HEK293 (cell line): ENCODE measurements around the gene PAQR7.

Experiments used
- CTCF ChIA-PET: fragments of 350-600 bp; formaldehyde crosslinking; extraction: SDS; loops from one replicate; lab custom pipeline; 2021; ENCODE audit warnings: antibody characterized with exemption; lab: Yijun Ruan, JAX
- POLR2A ChIA-PET: fragments of 300-600 bp; formaldehyde crosslinking; extraction: SDS; loops from one replicate; lab custom pipeline; 2020; ENCODE audit warnings: antibody characterized with exemption, inconsistent platforms; lab: Yijun Ruan, JAX
- H3K27ac ChIP-seq: fragments of 200-500 bp; sonication (Bioruptor generic); 2 replicates; pipeline ENCODE4 v1.5.1; 2014; ENCODE audit warnings: low read depth, low read length, control low read depth, inconsistent platforms; ENCODE audit errors: extremely low read depth
- H3K36me3 ChIP-seq, 2 experiments: fragments of 200-500 bp in 1 of 2; sonication (Bioruptor generic) in 1 of 2; 1 replicate in 1 of 2; 2 replicates in 1 of 2; pipeline ENCODE4 v1.5.1; 2014 to 2017; ENCODE audit warnings: inconsistent platforms in 2 of 2, low read length in 2 of 2; ENCODE audit not compliant: control insufficient read depth in 2 of 2, insufficient read depth in 1 of 2
- H3K4me1 ChIP-seq: fragments of 200-500 bp; sonication (Bioruptor generic); 2 replicates; pipeline ENCODE4 v1.5.1; 2014; ENCODE audit warnings: mild to moderate bottlenecking, low read length, inconsistent platforms; ENCODE audit not compliant: control insufficient read depth, insufficient read depth
- H3K4me3 ChIP-seq: 2 replicates; pipeline ENCODE4 v1.5.1; 2011; ENCODE audit warnings: low read depth, mild to moderate bottlenecking, control low read depth, low read length, moderate library complexity
- H3K9me3 ChIP-seq: fragments of 200-500 bp; sonication (Bioruptor generic); 2 replicates; pipeline ENCODE4 v1.5.1; 2014; ENCODE audit warnings: low read depth, low read length, inconsistent platforms; ENCODE audit not compliant: control insufficient read depth, insufficient read depth
- BCL11A ChIP-seq: fragments of 450-650 bp; formaldehyde crosslinking; IDR thresholded peaks from 2 replicates; pipeline ENCODE4 v1.5.1; 2016; ENCODE audit warnings: low read depth, missing biosample characterization, missing genetic modification characterization
- EGR2 ChIP-seq: fragments of 450-650 bp; formaldehyde crosslinking; IDR thresholded peaks from 2 replicates; pipeline ENCODE4 v1.5.1; 2016; ENCODE audit warnings: low read depth, missing biosample characterization, missing genetic modification characterization
- IKZF3 ChIP-seq: fragments of 450-650 bp; IDR thresholded peaks from 2 replicates; pipeline ENCODE4 v1.5.0; 2018; ENCODE audit warnings: missing biosample characterization, mild to moderate bottlenecking, missing genetic modification characterization, moderate library complexity
- KLF1 ChIP-seq: fragments of 450-650 bp; formaldehyde crosslinking; IDR thresholded peaks from 2 replicates; pipeline ENCODE4 v1.5.1; 2016; ENCODE audit warnings: missing biosample characterization, missing genetic modification characterization
- KLF9 ChIP-seq: fragments of 450-650 bp; formaldehyde crosslinking; IDR thresholded peaks from 2 replicates; pipeline ENCODE4 v1.5.1; 2016; ENCODE audit warnings: missing biosample characterization, missing genetic modification characterization, low read depth
- MEIS1 ChIP-seq: sonication (generic); formaldehyde crosslinking; IDR thresholded peaks from 2 replicates; pipeline ENCODE4 v1.8.1; 2022; ENCODE audit warnings: missing genetic modification reagents, mild to moderate bottlenecking, borderline replicate concordance
- MZF1 ChIP-seq: fragments of 450-650 bp; formaldehyde crosslinking; IDR thresholded peaks from 2 replicates; pipeline ENCODE4 v1.5.1; 2017; ENCODE audit warnings: missing biosample characterization, missing genetic modification characterization, borderline replicate concordance
- TRIM28 ChIP-seq: IDR thresholded peaks from 2 replicates; pipeline ENCODE4 v1.6.1; 2011; ENCODE audit warnings: low read length, control low read depth, borderline replicate concordance
- ZBTB1 ChIP-seq: fragments of 450-650 bp; formaldehyde crosslinking; IDR thresholded peaks from 2 replicates; pipeline ENCODE4 v1.5.1; 2016; ENCODE audit warnings: missing biosample characterization, missing genetic modification characterization
- ZNF133 ChIP-seq: fragments of 450-650 bp; formaldehyde crosslinking; IDR thresholded peaks from 2 replicates; pipeline ENCODE4 v1.5.1; 2016; ENCODE audit warnings: missing biosample characterization, missing genetic modification characterization
- ZNF146 ChIP-seq: fragments of 450-650 bp; formaldehyde crosslinking; IDR thresholded peaks from 2 replicates; pipeline ENCODE4 v1.5.1; 2016; ENCODE audit warnings: missing biosample characterization, missing genetic modification characterization
- ZNF239 ChIP-seq: fragments of 450-650 bp; formaldehyde crosslinking; IDR thresholded peaks from 2 replicates; pipeline ENCODE4 v1.5.1; 2016; ENCODE audit warnings: missing biosample characterization, missing genetic modification characterization
- ZNF335 ChIP-seq: fragments of 450-650 bp; formaldehyde crosslinking; conservative IDR thresholded peaks from 2 replicates; pipeline ENCODE4 v1.5.1; 2016; ENCODE audit warnings: missing biosample characterization, missing genetic modification characterization
- ZNF600 ChIP-seq: fragments of 450-650 bp; formaldehyde crosslinking; IDR thresholded peaks from 2 replicates; pipeline ENCODE4 v1.5.1; 2016; ENCODE audit warnings: missing biosample characterization, missing genetic modification characterization
- ZNF664 ChIP-seq: fragments of 450-650 bp; formaldehyde crosslinking; IDR thresholded peaks from 2 replicates; pipeline ENCODE4 v1.5.1; 2016; ENCODE audit warnings: missing biosample characterization, missing genetic modification characterization
- ZNF707 ChIP-seq: fragments of 450-650 bp; formaldehyde crosslinking; IDR thresholded peaks from 2 replicates; pipeline ENCODE4 v1.5.1; 2016; ENCODE audit warnings: missing biosample characterization, missing genetic modification characterization
- ZNF791 ChIP-seq: fragments of 450-650 bp; formaldehyde crosslinking; IDR thresholded peaks from 2 replicates; pipeline ENCODE4 v1.5.1; 2016; ENCODE audit warnings: missing biosample characterization, missing genetic modification characterization
- TF ChIP-seq, protein P1 (sequence below): fragments of 450-650 bp; formaldehyde crosslinking; IDR thresholded peaks from 2 replicates; pipeline ENCODE4 v1.5.1; 2016; ENCODE audit warnings: missing biosample characterization, missing genetic modification characterization
- TF ChIP-seq, protein P2 (sequence below): fragments of 450-650 bp; formaldehyde crosslinking; IDR thresholded peaks from 2 replicates; pipeline ENCODE4 v1.5.1; 2016; ENCODE audit warnings: missing biosample characterization, missing genetic modification characterization
- TF ChIP-seq, protein P3 (sequence below): fragments of 450-650 bp; formaldehyde crosslinking; IDR thresholded peaks from 2 replicates; pipeline ENCODE4 v1.5.1; 2016; ENCODE audit warnings: missing biosample characterization, missing genetic modification characterization
- TF ChIP-seq, protein P4 (sequence below): fragments of 450-650 bp; formaldehyde crosslinking; IDR thresholded peaks from 2 replicates; pipeline ENCODE4 v1.5.1; 2016; ENCODE audit warnings: missing biosample characterization, missing genetic modification characterization

PAQR7 gene

DNA sequence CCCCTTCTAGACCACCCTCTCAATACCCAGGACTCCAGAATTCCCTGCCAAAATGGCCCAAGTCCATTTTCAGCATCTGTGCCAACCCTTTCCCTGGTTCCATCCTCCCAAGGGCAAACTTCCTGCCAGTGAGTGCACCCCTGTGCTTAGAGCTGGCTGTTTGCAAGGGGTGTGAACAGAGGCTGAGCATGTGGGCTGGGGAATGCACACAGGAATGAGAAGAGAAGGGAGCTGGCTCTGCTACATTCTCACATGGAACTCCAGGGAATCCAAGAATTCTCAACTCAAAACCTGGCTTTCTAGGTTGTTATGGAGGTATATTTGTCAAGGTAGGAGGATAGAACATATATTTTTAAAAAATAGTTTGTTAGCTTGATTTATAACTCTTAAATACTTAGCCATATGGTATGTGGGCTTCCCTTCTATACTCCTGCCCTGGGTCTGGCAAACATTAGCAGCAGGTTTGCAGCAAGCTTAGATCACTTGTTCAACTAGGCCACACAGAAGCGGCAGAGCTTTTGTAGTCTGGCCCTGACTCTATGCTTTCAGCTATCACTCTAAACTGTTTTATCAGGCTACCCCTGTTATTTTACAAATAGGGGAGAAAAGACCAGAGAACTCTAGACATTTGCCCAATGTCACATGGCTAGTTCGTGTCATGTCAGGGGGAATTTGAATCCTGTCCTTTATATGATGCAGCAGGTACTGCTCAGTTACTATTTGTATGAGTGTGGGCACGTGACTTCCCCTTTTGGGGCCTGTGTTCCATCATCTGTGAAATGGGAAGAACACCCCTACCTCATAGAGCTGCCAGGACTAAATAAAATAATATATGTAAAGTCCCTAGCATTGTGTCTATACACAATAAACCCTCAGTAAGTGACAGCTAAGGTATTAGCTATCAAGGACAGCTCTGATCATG lies 38.8 kb upstream of the PAQR7 start:
- TF ChIP-seq EGR2 (no peak), MEIS1 (CRISPR knock-in tag) (no peak), ZNF239 (tag by site-specific recombination) (no peak), ZBTB1 (no peak), ZNF335 (no peak), KLF1 (tag by site-specific recombination) (no peak), ZNF146 (tag by site-specific recombination) (no peak), ZNF600 (tag by site-specific recombination) (no peak), ZNF133 (tag by site-specific recombination) (no peak), ZNF707 (no peak), MZF1 (no peak), BCL11A (no peak), TRIM28 (no peak), ZNF791 (tag by site-specific recombination) (no peak), IKZF3 (no peak), KLF9 (tag by site-specific recombination) (no peak)
- TF ChIP-seq, protein P1, sequence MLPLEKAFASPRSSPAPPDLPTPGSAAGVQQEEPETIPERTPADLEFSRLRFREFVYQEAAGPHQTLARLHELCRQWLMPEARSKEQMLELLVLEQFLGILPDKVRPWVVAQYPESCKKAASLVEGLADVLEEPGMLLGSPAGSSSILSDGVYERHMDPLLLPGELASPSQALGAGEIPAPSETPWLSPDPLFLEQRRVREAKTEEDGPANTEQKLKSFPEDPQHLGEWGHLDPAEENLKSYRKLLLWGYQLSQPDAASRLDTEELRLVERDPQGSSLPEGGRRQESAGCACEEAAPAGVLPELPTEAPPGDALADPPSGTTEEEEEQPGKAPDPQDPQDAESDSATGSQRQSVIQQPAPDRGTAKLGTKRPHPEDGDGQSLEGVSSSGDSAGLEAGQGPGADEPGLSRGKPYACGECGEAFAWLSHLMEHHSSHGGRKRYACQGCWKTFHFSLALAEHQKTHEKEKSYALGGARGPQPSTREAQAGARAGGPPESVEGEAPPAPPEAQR (tag by site-specific recombination): no peak
- TF ChIP-seq, protein P2, sequence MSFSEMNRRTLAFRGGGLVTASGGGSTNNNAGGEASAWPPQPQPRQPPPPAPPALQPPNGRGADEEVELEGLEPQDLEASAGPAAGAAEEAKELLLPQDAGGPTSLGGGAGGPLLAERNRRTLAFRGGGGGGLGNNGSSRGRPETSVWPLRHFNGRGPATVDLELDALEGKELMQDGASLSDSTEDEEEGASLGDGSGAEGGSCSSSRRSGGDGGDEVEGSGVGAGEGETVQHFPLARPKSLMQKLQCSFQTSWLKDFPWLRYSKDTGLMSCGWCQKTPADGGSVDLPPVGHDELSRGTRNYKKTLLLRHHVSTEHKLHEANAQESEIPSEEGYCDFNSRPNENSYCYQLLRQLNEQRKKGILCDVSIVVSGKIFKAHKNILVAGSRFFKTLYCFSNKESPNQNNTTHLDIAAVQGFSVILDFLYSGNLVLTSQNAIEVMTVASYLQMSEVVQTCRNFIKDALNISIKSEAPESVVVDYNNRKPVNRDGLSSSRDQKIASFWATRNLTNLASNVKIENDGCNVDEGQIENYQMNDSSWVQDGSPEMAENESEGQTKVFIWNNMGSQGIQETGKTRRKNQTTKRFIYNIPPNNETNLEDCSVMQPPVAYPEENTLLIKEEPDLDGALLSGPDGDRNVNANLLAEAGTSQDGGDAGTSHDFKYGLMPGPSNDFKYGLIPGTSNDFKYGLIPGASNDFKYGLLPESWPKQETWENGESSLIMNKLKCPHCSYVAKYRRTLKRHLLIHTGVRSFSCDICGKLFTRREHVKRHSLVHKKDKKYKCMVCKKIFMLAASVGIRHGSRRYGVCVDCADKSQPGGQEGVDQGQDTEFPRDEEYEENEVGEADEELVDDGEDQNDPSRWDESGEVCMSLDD (tag by site-specific recombination): no peak
- TF ChIP-seq, protein P3, sequence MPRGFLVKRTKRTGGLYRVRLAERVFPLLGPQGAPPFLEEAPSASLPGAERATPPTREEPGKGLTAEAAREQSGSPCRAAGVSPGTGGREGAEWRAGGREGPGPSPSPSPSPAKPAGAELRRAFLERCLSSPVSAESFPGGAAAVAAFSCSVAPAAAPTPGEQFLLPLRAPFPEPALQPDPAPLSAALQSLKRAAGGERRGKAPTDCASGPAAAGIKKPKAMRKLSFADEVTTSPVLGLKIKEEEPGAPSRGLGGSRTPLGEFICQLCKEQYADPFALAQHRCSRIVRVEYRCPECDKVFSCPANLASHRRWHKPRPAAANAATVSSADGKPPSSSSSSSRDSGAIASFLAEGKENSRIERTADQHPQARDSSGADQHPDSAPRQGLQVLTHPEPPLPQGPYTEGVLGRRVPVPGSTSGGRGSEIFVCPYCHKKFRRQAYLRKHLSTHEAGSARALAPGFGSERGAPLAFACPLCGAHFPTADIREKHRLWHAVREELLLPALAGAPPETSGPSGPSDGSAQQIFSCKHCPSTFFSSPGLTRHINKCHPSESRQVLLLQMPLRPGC (tag by site-specific recombination): no peak
- H3K36me3 ChIP-seq: no peaks in the 10 kb centered on the region
- no peak overlapping the region for H3K27ac ChIP-seq
- no peak overlapping the region for H3K4me3 ChIP-seq
- no peaks in the 10 kb centered on the region for H3K4me1 ChIP-seq
- CTCF ChIA-PET: interaction anchor here (1.1 to 2.0 kb wide), 2 partner anchors 8 to 10 kb away, joined by 3 to 8 read pairs; no protein-coding TSS in a partner anchor
- no peaks in the 10 kb centered on the region for H3K9me3 ChIP-seq
- POLR2A ChIA-PET: interaction anchor here (0.6 kb wide), 1 partner anchor 41 kb away, joined by 4 read pairs; no protein-coding TSS in a partner anchor

- Histone ChIP-seq H3K4me3 (no peak overlapping the region), H3K36me3 (no peaks in the 10 kb centered on the region), H3K27ac (no peak overlapping the region), H3K4me1 (no peaks in the 10 kb centered on the region)
- peak; percentile 26; the same call in 1 of the 2 replicates for TF ChIP-seq ZNF664 (tag by site-specific recombination)
- TF ChIP-seq, protein P4, sequence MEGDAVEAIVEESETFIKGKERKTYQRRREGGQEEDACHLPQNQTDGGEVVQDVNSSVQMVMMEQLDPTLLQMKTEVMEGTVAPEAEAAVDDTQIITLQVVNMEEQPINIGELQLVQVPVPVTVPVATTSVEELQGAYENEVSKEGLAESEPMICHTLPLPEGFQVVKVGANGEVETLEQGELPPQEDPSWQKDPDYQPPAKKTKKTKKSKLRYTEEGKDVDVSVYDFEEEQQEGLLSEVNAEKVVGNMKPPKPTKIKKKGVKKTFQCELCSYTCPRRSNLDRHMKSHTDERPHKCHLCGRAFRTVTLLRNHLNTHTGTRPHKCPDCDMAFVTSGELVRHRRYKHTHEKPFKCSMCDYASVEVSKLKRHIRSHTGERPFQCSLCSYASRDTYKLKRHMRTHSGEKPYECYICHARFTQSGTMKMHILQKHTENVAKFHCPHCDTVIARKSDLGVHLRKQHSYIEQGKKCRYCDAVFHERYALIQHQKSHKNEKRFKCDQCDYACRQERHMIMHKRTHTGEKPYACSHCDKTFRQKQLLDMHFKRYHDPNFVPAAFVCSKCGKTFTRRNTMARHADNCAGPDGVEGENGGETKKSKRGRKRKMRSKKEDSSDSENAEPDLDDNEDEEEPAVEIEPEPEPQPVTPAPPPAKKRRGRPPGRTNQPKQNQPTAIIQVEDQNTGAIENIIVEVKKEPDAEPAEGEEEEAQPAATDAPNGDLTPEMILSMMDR (tag by site-specific recombination): no peak
- TF ChIP-seq, all 188 proteins: peak for 1
- CTCF ChIA-PET: interaction anchor here (2.0 kb wide), 1 partner anchor 9 kb away, joined by 8 read pairs; no protein-coding TSS in a partner anchor
- no peaks in the 10 kb centered on the region for H3K9me3 ChIP-seq
- POLR2A ChIA-PET: no interaction called here
These were observed 37.7 kb upstream of the PAQR7 start for GRCh38 chr1:25913206-25913605.
